Endothelial cell of umbilical vein (primary cell): ENCODE measurements around the gene C2orf76. TPM values are rescaled to one million over a fixed set of nuclear protein-coding genes. Genes with fewer than 3 reads are reported as not detected.

Experiments
- BruUV-seq: library from RNA; stranded (reverse); fragments of 400-500 nt; replicated peaks from 2 replicates; lab custom pipeline; 2021; lab: Mats Ljungman, UMichigan
- CTCF ChIA-PET: fragments of 300-600, 350-600 bp; sonication (Branson Sonifier 250); formaldehyde crosslinking; loops from one replicate; lab custom pipeline; 2021; ENCODE audit warnings: antibody characterized with exemption, inconsistent platforms; lab: Charles Lee
- POLR2A ChIA-PET: fragments of 300-600, 350-600 bp; sonication (Branson Sonifier 250); formaldehyde crosslinking; loops from one replicate; lab custom pipeline; 2021; ENCODE audit warnings: antibody characterized with exemption, inconsistent platforms; lab: Charles Lee
- DNase-seq: peaks from one replicate; pipeline ENCODE4 v3.0.0-alpha.2; 2011; ENCODE audit warnings: low read depth, low spot score
- FAIRE-seq: peaks from 2 replicates; lab custom pipeline; 2011; peaks lifted over from hg19 to GRCh38; lab: Jason Lieb, UNC
- H2AFZ ChIP-seq: 2 replicates; pipeline ENCODE4 v1.6.0; 2012; ENCODE audit warnings: low read depth, low read length, control low read depth, inconsistent platforms
- H3K27ac ChIP-seq: 2 replicates; pipeline ENCODE4 v1.5.1; 2011; ENCODE audit warnings: low read depth, mild to moderate bottlenecking, control low read depth, low read length, moderate library complexity; ENCODE audit not compliant: insufficient read depth
- H3K27me3 ChIP-seq, 2 experiments: 2 replicates each; pipeline versions ENCODE4 v1.6.0 to v1.6.1; 2011; ENCODE audit warnings: low read length in 2 of 2, mixed read lengths in 1 of 2; ENCODE audit not compliant: control insufficient read depth in 2 of 2, insufficient read depth in 2 of 2
- H3K36me3 ChIP-seq, 2 experiments: 2 replicates in 1 of 2; 3 replicates in 1 of 2; pipeline ENCODE4 v1.5.1; 2011; ENCODE audit warnings: low read length in 2 of 2, mild to moderate bottlenecking in 1 of 2, moderate library complexity in 1 of 2; ENCODE audit not compliant: control insufficient read depth in 2 of 2, insufficient read depth in 2 of 2; ENCODE audit errors: extremely low read depth in 1 of 2
- H3K4me1 ChIP-seq: 3 replicates; pipeline ENCODE4 v1.5.1; 2011; ENCODE audit warnings: mild to moderate bottlenecking, low read length; ENCODE audit not compliant: control insufficient read depth, insufficient read depth; ENCODE audit errors: extremely low read depth
- H3K4me2 ChIP-seq: 2 replicates; pipeline ENCODE4 v1.6.1; 2011; ENCODE audit warnings: low read length, control low read depth, mixed read lengths; ENCODE audit not compliant: insufficient read depth
- H3K4me3 ChIP-seq, 3 experiments: fragments of 200-600 bp in 1 of 3; sonication (generic), shearing (Covaris generic) in 1 of 3; replicated peaks in 1 of 3; 2 replicates each; pipeline ENCODE4 v1.5.1; 2011 to 2016; ENCODE audit warnings: control low read depth in 3 of 3, low read length in 3 of 3, mild to moderate bottlenecking in 2 of 3, inconsistent platforms in 1 of 3, low read depth in 1 of 3, moderate library complexity in 1 of 3; ENCODE audit not compliant: insufficient read depth in 1 of 3
- H3K79me2 ChIP-seq: 2 replicates; pipeline ENCODE4 v1.6.0; 2012; ENCODE audit warnings: low read length, inconsistent platforms; ENCODE audit not compliant: control insufficient read depth, insufficient read depth
- H3K9ac ChIP-seq: replicated peaks from 2 replicates; pipeline ENCODE3; 2011; ENCODE audit warnings: low read length, control low read depth; ENCODE audit not compliant: insufficient read depth; ENCODE audit errors: extremely low read depth
- H3K9me1 ChIP-seq: replicated peaks from 3 replicates; pipeline ENCODE4 v1.6.0; 2011; ENCODE audit warnings: mild to moderate bottlenecking, low read length; ENCODE audit not compliant: control insufficient read depth, insufficient read depth; ENCODE audit errors: extremely low read depth
- H3K9me3 ChIP-seq: replicated peaks from 2 replicates; pipeline ENCODE4 v1.5.1; 2012; ENCODE audit warnings: low read length, inconsistent platforms; ENCODE audit not compliant: control insufficient read depth, insufficient read depth
- H4K20me1 ChIP-seq: replicated peaks from 2 replicates; pipeline ENCODE3; 2011; ENCODE audit warnings: mild to moderate bottlenecking, low read length; ENCODE audit not compliant: control insufficient read depth, insufficient read depth; ENCODE audit errors: extremely low read depth
- CTCF ChIP-seq, 2 donors: IDR thresholded peaks; 1 replicate in 1 of 2; 2 replicates in 1 of 2; pipeline ENCODE4 v1.5.1; 2011; ENCODE audit warnings: low read length in 2 of 2, mild to moderate bottlenecking in 2 of 2, moderate library complexity in 2 of 2, control low read depth in 1 of 2, inconsistent platforms in 1 of 2, low read depth in 1 of 2; ENCODE audit not compliant: insufficient read depth in 1 of 2; ENCODE audit errors: extremely low read depth in 1 of 2
- EZH2 ChIP-seq: IDR thresholded peaks from 2 replicates; pipeline ENCODE4 v1.6.1; 2012; ENCODE audit warnings: borderline replicate concordance, low read depth, mild to moderate bottlenecking, moderate library complexity, low read length, inconsistent platforms; ENCODE audit not compliant: severe bottlenecking
- FOS ChIP-seq: IDR thresholded peaks from 2 replicates; pipeline ENCODE4 v1.6.1; 2011; ENCODE audit warnings: mild to moderate bottlenecking, low read length, moderate library complexity, borderline replicate concordance; ENCODE audit not compliant: insufficient read depth
- GATA2 ChIP-seq: IDR thresholded peaks from 2 replicates; pipeline ENCODE4 v1.7.0; 2011; ENCODE audit warnings: low read depth, mild to moderate bottlenecking, moderate library complexity, mixed read lengths, low read length; ENCODE audit not compliant: insufficient read length, insufficient read depth
- JUN ChIP-seq: IDR thresholded peaks from 2 replicates; pipeline ENCODE4 v1.6.1; 2011; ENCODE audit warnings: borderline replicate concordance, low read depth; ENCODE audit not compliant: insufficient read length, insufficient read depth
- MAX ChIP-seq: IDR thresholded peaks from 2 replicates; pipeline ENCODE4 v1.6.1; 2011; ENCODE audit not compliant: insufficient read depth, insufficient read length
- MYC ChIP-seq: IDR thresholded peaks from one replicate; pipeline ENCODE4 v1.6.1; 2011; ENCODE audit warnings: mild to moderate bottlenecking, low read depth, low read length
- POLR2A ChIP-seq: IDR thresholded peaks from 2 replicates; pipeline ENCODE4 v1.6.1; 2012; ENCODE audit warnings: low read depth, mild to moderate bottlenecking, control low read depth, low read length
- POLR2AphosphoS5 ChIP-seq: IDR thresholded peaks from 2 replicates; pipeline ENCODE4 v1.6.1; 2012; ENCODE audit warnings: low read depth, mild to moderate bottlenecking, control low read depth, low read length, moderate library complexity; ENCODE audit not compliant: insufficient read depth
- dilution Hi-C: fragments of 300-500 bp; cut with MboI; formaldehyde crosslinking; loops from one replicate; pipeline ENCODE4 v1.15.0; 2019; ENCODE audit warnings: low sequenced_read_pairs; ENCODE audit not compliant: extremely low pct_ligation_motif_present
- intact Hi-C: fragments of 100-400 bp; cut with micrococcal nuclease; formaldehyde crosslinking; loops from one replicate; pipeline ENCODE4 v1.10.0; 2022
- polyA plus RNA-seq, 4 experiments: library from polyadenylated mRNA; depleted of rRNA in 3 of 4; stranded (reverse) in 3 of 4; unstranded in 1 of 4; fragments of >200 nt; gene quantifications; 2 replicates each; pipeline versions ENCODE4 v1.2.1 to v1.2.3, GENCODE V29; 2011 to 2012; ENCODE audit warnings: missing spikeins in 1 of 4
- total RNA-seq: library from RNA; stranded (reverse); gene quantifications from 2 replicates; pipeline ENCODE4 v1.2.3, GENCODE V29; 2021

Gene C2orf76
- total and polyA plus RNA-seq, 2 donors (not counting 3 experiments of a cell fraction or from before 2014, with no cell fraction given): 7.4 to 12.1 TPM

GRCh38 chr2:119402106-119402505 is 35.5 kb upstream of the C2orf76 start:
- Histone ChIP-seq H3K79me2 (no peaks in the 10 kb centered on the region), H3K9me1 (no peaks in the 10 kb centered on the region), H3K4me3 (no peak overlapping the region), H3K27me3 (peaks cover 0 to 2% of the 10 kb centered on the region in 2 experiments), H2AFZ (no peak overlapping the region), H4K20me1 (no peaks in the 10 kb centered on the region), H3K4me2 (no peak overlapping the region), H3K27ac (no peak overlapping the region), H3K9ac (no peak overlapping the region), H3K36me3 (no peaks in the 10 kb centered on the region), H3K4me1 (no peaks in the 10 kb centered on the region), H3K9me3 (no peaks in the 10 kb centered on the region)
- intact Hi-C loops: no loop called here
- dilution Hi-C loops: no loop called here
- POLR2A ChIA-PET: no interaction called here
- no peak for FAIRE-seq
- BruUV-seq: no TSS peak
- TF ChIP-seq GATA2 (no peak), EZH2 (no peak), JUN (no peak), CTCF (IDR thresholded peaks at IDR 0.05; ENCODE audit: extremely low read depth in 1 of 2, insufficient read depth in 1 of 2, low read depth in 1 of 2, low read length in 2 of 2) (no peak), FOS (no peak), POLR2AphosphoS5 (no peak), MYC (no peak), POLR2A (no peak), MAX (no peak)
- no peak for DNase-seq
- CTCF ChIA-PET: no interaction called here
